ENCODE data around the gene NEURL4. TPM values are rescaled to one million over a fixed set of nuclear protein-coding genes. Genes with fewer than 3 reads are reported as not detected.

The NEURL4 gene
- total and polyA plus RNA-seq, 4 donors = 0.76 to 14.2 (median 7.3) TPM

GRCh38 chr17:7361906-7362305 is 32.8 kb upstream of the NEURL4 start:
- Histone ChIP-seq H3K27me3 (ENCODE audit: control insufficient read depth in 4 of 4, insufficient read depth in 4 of 4, low read length in 3 of 4) (no peaks in the 10 kb centered on the region), H3K9me3 (ENCODE audit: control insufficient read depth in 4 of 4, low read length in 3 of 4) (no peaks in the 10 kb centered on the region), H3K4me3 (ENCODE audit: low read depth in 1 of 3, low read length in 3 of 3) (no peak overlapping the region), H3K4me1 (ENCODE audit: control insufficient read depth in 4 of 4, insufficient read depth in 4 of 4, low read length in 3 of 4) (no peaks in the 10 kb centered on the region), H3K27ac (ENCODE audit: low read depth in 1 of 2, low read length in 2 of 2) (no peak overlapping the region), H3K36me3 (ENCODE audit: control insufficient read depth in 4 of 4, insufficient read depth in 3 of 4, low read depth in 1 of 4, low read length in 3 of 4) (no peaks in the 10 kb centered on the region), H3K9ac (ENCODE audit: low read depth in 1 of 2, low read length in 2 of 2) (no peak overlapping the region)
- WGBS = 59% methylated on average over 3 of the region's 3 CpGs
- DNase-seq (ENCODE audit: low spot score) = no peak
- TF ChIP-seq, protein P1, sequence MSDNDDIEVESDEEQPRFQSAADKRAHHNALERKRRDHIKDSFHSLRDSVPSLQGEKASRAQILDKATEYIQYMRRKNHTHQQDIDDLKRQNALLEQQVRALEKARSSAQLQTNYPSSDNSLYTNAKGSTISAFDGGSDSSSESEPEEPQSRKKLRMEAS (IDR thresholded peaks at IDR 0.05) = no peak
- TF ChIP-seq REST (IDR thresholded peaks at IDR 0.05) = no peak
- TF ChIP-seq RAD21 (IDR thresholded peaks at IDR 0.05) = no peak
- no peak for TF ChIP-seq TAF1 (conservative IDR thresholded peaks at IDR 0.05)
- no peak for TF ChIP-seq YY1 (IDR thresholded peaks at IDR 0.05)
- no peak for TF ChIP-seq FOXA2 (IDR thresholded peaks at IDR 0.05)
- no peak for TF ChIP-seq FOXA1 (IDR thresholded peaks at IDR 0.05)
- no peak for TF ChIP-seq JUND (IDR thresholded peaks at IDR 0.05)

DNA sequence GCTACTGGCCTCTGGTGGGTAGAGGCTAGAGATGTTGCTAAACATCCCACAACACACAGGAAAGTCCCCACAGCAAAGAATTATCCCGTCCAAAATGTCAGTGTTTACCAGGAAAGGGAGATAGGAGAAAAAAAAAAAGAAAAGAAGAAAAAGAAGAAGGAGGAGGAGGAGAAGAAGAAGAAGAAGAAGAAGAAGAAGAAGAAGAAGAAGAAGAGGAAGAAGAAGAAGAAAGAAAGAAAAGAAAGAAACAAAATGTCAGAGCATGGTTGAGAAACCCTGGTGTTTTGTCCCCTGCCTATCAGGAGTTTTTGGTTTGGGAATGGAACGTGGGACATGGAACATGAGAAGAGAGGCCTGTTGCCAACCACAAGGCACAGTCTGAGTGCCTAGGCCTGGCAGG is 28.2 kb upstream of the NEURL4 start:
- TF ChIP-seq YY1 (IDR thresholded peaks at IDR 0.05) (no peak), ZBTB33 (IDR thresholded peaks at IDR 0.05) (no peak), SP1 (IDR thresholded peaks at IDR 0.05) (no peak), REST (IDR thresholded peaks at IDR 0.05) (no peak), HNF4A (conservative IDR thresholded peaks at IDR 0.05) (no peak)
- TF ChIP-seq, protein P2, sequence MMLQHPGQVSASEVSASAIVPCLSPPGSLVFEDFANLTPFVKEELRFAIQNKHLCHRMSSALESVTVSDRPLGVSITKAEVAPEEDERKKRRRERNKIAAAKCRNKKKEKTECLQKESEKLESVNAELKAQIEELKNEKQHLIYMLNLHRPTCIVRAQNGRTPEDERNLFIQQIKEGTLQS (IDR thresholded peaks at IDR 0.05) = no peak
- WGBS = 76% methylated on average over 2 of the region's 2 CpGs
- no peaks in the 10 kb centered on the region for H3K9me3 ChIP-seq (ENCODE audit: control insufficient read depth in 4 of 4, low read length in 3 of 4)
- H3K36me3 ChIP-seq (ENCODE audit: control insufficient read depth in 4 of 4, insufficient read depth in 3 of 4, low read depth in 1 of 4, low read length in 3 of 4) = no peaks in the 10 kb centered on the region
- H3K27me3 ChIP-seq (ENCODE audit: control insufficient read depth in 4 of 4, insufficient read depth in 4 of 4, low read length in 3 of 4) = no peaks in the 10 kb centered on the region
- no peak for DNase-seq (ENCODE audit: low spot score)
- H3K27ac ChIP-seq (ENCODE audit: low read depth in 1 of 2, low read length in 2 of 2) = no peak overlapping the region
- H3K4me1 ChIP-seq (ENCODE audit: control insufficient read depth in 4 of 4, insufficient read depth in 4 of 4, low read length in 3 of 4) = peaks cover 4 to 13% (median 6%) of the 10 kb centered on the region in 4 donors
- H3K4me3 ChIP-seq (ENCODE audit: low read depth in 1 of 3, low read length in 3 of 3) = no peak overlapping the region
- no peak overlapping the region for H3K9ac ChIP-seq (ENCODE audit: low read depth in 1 of 2, low read length in 2 of 2)

Measured in liver (tissue), 9 donors.